Testis (tissue), 2 donors: ENCODE data around the gene MRAP2.

Experiments used
- POLR2A ChIP-seq: fragments of 450-650 bp; IDR thresholded peaks from one replicate; pipeline ENCODE4 v1.6.1; 2017; ENCODE audit warnings: antibody characterized with exemption, mild to moderate bottlenecking, moderate library complexity
- TF ChIP-seq, protein P1 (sequence below), 3 experiments: fragments of 450-650 bp in 2 of 3; fragments of 200-600 bp in 1 of 3; sonication (generic) in 1 of 3; IDR thresholded peaks; one replicate each; pipeline ENCODE4 v1.5.1; 2016 to 2019; ENCODE audit warnings: antibody characterized with exemption in 3 of 3, mild to moderate bottlenecking in 2 of 3, moderate library complexity in 1 of 3

DNA sequence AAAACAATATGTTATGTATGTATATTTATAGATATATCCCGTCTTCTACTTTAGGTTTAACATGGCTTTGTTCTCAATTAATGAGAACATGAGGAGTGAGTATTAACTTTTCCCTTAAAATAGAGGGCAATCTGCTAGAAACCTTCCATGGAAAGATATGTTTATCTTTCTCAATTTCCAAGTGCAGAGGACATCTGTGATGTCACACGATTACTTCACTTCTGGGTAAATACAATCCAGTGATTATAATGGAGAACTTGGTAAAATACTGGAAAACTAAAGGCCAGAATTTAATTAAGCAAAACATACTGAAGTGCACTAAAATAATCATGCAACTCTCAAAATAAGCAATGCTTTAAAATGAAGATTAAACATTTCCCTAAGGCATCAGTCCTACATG, 11.9 kb upstream of the MRAP2 start:
- TF ChIP-seq POLR2A: no peak
- TF ChIP-seq, protein P1, sequence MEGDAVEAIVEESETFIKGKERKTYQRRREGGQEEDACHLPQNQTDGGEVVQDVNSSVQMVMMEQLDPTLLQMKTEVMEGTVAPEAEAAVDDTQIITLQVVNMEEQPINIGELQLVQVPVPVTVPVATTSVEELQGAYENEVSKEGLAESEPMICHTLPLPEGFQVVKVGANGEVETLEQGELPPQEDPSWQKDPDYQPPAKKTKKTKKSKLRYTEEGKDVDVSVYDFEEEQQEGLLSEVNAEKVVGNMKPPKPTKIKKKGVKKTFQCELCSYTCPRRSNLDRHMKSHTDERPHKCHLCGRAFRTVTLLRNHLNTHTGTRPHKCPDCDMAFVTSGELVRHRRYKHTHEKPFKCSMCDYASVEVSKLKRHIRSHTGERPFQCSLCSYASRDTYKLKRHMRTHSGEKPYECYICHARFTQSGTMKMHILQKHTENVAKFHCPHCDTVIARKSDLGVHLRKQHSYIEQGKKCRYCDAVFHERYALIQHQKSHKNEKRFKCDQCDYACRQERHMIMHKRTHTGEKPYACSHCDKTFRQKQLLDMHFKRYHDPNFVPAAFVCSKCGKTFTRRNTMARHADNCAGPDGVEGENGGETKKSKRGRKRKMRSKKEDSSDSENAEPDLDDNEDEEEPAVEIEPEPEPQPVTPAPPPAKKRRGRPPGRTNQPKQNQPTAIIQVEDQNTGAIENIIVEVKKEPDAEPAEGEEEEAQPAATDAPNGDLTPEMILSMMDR (IDR thresholded peaks at IDR 0.05): no peak
